IMR-90 (cell line): ENCODE data around the gene IGFBP7. TPM values are rescaled to one million over a fixed set of nuclear protein-coding genes. Genes with fewer than 3 reads are reported as not detected.

Source experiments
- ATAC-seq: fragments of 200-7000 bp; cut with Tn5 transposase; 2 replicates; pipeline ENCODE4 v1.9.1; 2020; ENCODE audit warnings: low read depth, mild to moderate bottlenecking, moderate library complexity
- BruUV-seq: library from RNA; stranded (reverse); fragments of 400-500 nt; replicated peaks from 2 replicates; lab custom pipeline; 2021; lab: Mats Ljungman, UMichigan
- CTCF ChIA-PET: fragments of 300-600 bp; formaldehyde crosslinking; extraction: SDS; loops from one replicate; lab custom pipeline; 2021; ENCODE audit warnings: antibody characterized with exemption; lab: Yijun Ruan, JAX
- POLR2A ChIA-PET: fragments of 300-600 bp; sonication (Branson Sonifier 250); formaldehyde crosslinking; loops from one replicate; lab custom pipeline; 2022; ENCODE audit warnings: antibody characterized with exemption; ENCODE audit not compliant: unreplicated experiment; lab: Charles Lee
- DNase-seq: peaks from one replicate; pipeline ENCODE4 v3.0.0; 2013
- H2AFZ ChIP-seq: replicated peaks from 2 replicates; pipeline ENCODE3; 2013; ENCODE audit warnings: low read length, mild to moderate bottlenecking; ENCODE audit not compliant: poor library complexity
- H2AK5ac ChIP-seq: 2 replicates; pipeline ENCODE4 v1.6.1; 2013; ENCODE audit warnings: low read depth, low read length, inconsistent platforms
- H2AK9ac ChIP-seq: replicated peaks from 2 replicates; pipeline ENCODE3; 2013; ENCODE audit warnings: mild to moderate bottlenecking, low read depth, low read length, moderate library complexity; ENCODE audit not compliant: poor library complexity
- H2BK120ac ChIP-seq: 2 replicates; pipeline ENCODE4 v1.6.1; 2013; ENCODE audit warnings: low read depth, low read length, inconsistent platforms
- H2BK15ac ChIP-seq: 3 replicates; pipeline ENCODE4 v1.6.1; 2013; ENCODE audit warnings: low read depth, low read length, inconsistent platforms
- H2BK20ac ChIP-seq: 2 replicates; pipeline ENCODE4 v1.6.1; 2013; ENCODE audit warnings: low read depth, mild to moderate bottlenecking, inconsistent platforms, low read length, moderate library complexity
- H2BK5ac ChIP-seq: 2 replicates; pipeline ENCODE4 v1.6.1; 2013; ENCODE audit warnings: mild to moderate bottlenecking, low read depth, low read length, inconsistent platforms; ENCODE audit not compliant: poor library complexity, severe bottlenecking
- H3K14ac ChIP-seq: replicated peaks from 2 replicates; pipeline ENCODE4 v1.6.1; 2013; ENCODE audit warnings: low read depth, low read length, inconsistent platforms
- H3K18ac ChIP-seq: 2 replicates; pipeline ENCODE4 v1.6.1; 2013; ENCODE audit warnings: low read depth, low read length, control low read depth
- H3K23ac ChIP-seq: 2 replicates; pipeline ENCODE4 v1.6.1; 2013; ENCODE audit warnings: low read depth, low read length, inconsistent platforms
- H3K27ac ChIP-seq: 2 replicates; pipeline ENCODE4 v1.5.1; 2013; ENCODE audit warnings: mild to moderate bottlenecking, control low read depth, low read length; ENCODE audit not compliant: insufficient read depth
- H3K27me3 ChIP-seq: 2 replicates; pipeline ENCODE4 v1.6.1; 2013; ENCODE audit warnings: low read length; ENCODE audit not compliant: control insufficient read depth, insufficient read depth
- H3K36me3 ChIP-seq: 2 replicates; pipeline ENCODE4 v1.6.1; 2013; ENCODE audit warnings: low read length, mixed read lengths; ENCODE audit not compliant: control insufficient read depth, insufficient read depth
- H3K4ac ChIP-seq: 2 replicates; pipeline ENCODE4 v1.6.1; 2013; ENCODE audit warnings: low read depth, low read length, inconsistent platforms
- H3K4me1 ChIP-seq: 2 replicates; pipeline ENCODE4 v1.6.1; 2013; ENCODE audit warnings: low read length, mixed read lengths; ENCODE audit not compliant: control insufficient read depth, insufficient read depth
- H3K4me2 ChIP-seq: 2 replicates; pipeline ENCODE4 v1.6.1; 2013; ENCODE audit warnings: low read depth, mild to moderate bottlenecking, control low read depth, low read length, moderate library complexity
- H3K4me3 ChIP-seq: 2 replicates; pipeline ENCODE4 v1.5.1; 2013; ENCODE audit warnings: low read depth, mild to moderate bottlenecking, control low read depth, low read length, moderate library complexity; ENCODE audit not compliant: insufficient read depth
- H3K56ac ChIP-seq: 2 replicates; pipeline ENCODE4 v1.6.1; 2013; ENCODE audit warnings: low read length, inconsistent platforms; ENCODE audit not compliant: insufficient read depth; ENCODE audit errors: extremely low read depth
- H3K79me1 ChIP-seq, 2 experiments: 2 replicates each; pipeline ENCODE4 v1.6.1; 2013; ENCODE audit warnings: low read length in 2 of 2, inconsistent platforms in 1 of 2, low read depth in 1 of 2
- H3K9ac ChIP-seq: 2 replicates; pipeline ENCODE4 v1.6.1; 2013; ENCODE audit warnings: low read depth, low read length, control low read depth
- H3K9me1 ChIP-seq: 2 replicates; pipeline ENCODE4 v1.6.1; 2013; ENCODE audit warnings: low read length, inconsistent platforms; ENCODE audit not compliant: insufficient read depth
- H3K9me3 ChIP-seq: 2 replicates; pipeline ENCODE4 v1.6.1; 2013; ENCODE audit warnings: low read length; ENCODE audit not compliant: control insufficient read depth, insufficient read depth
- H4K20me1 ChIP-seq: 2 replicates; pipeline ENCODE4 v1.6.1; 2013; ENCODE audit warnings: low read length, inconsistent platforms; ENCODE audit not compliant: insufficient read depth
- H4K5ac ChIP-seq: 2 replicates; pipeline ENCODE4 v1.6.1; 2013; ENCODE audit warnings: mild to moderate bottlenecking, low read depth, low read length, control low read depth
- H4K8ac ChIP-seq, 2 experiments: 2 replicates each; pipeline ENCODE4 v1.6.1; 2013; ENCODE audit warnings: low read depth in 2 of 2, low read length in 2 of 2, control low read depth in 1 of 2, inconsistent platforms in 1 of 2
- H4K91ac ChIP-seq: 2 replicates; pipeline ENCODE4 v1.6.1; 2013; ENCODE audit warnings: low read depth, low read length, inconsistent platforms; ENCODE audit not compliant: insufficient read depth
- BHLHE40 ChIP-seq: fragments of 150-350 bp; IDR thresholded peaks from 2 replicates; pipeline ENCODE4 v1.6.1; 2016; ENCODE audit warnings: mild to moderate bottlenecking, low read depth, low read length
- FOS ChIP-seq: fragments of 150-350 bp; IDR thresholded peaks from 2 replicates; pipeline ENCODE4 v1.6.1; 2016; ENCODE audit warnings: low read depth, low read length
- MAFK ChIP-seq: IDR thresholded peaks from 2 replicates; pipeline ENCODE4 v1.6.1; 2012; ENCODE audit warnings: low read depth, low read length, improper control_type of control experiment
- MAZ ChIP-seq: IDR thresholded peaks from 2 replicates; pipeline ENCODE4 v1.6.1; 2012; ENCODE audit warnings: low read depth, mild to moderate bottlenecking, low read length, improper control_type of control experiment, moderate library complexity, borderline replicate concordance
- MXI1 ChIP-seq: IDR thresholded peaks from 2 replicates; pipeline ENCODE4 v1.6.1; 2012; ENCODE audit warnings: low read depth, mild to moderate bottlenecking, low read length, moderate library complexity, borderline replicate concordance
- NFE2L2 ChIP-seq: fragments of 150-350 bp; IDR thresholded peaks from 2 replicates; pipeline ENCODE4 v1.6.1; 2016; ENCODE audit warnings: low read depth, mild to moderate bottlenecking, low read length
- POLR2A ChIP-seq: IDR thresholded peaks from 2 replicates; pipeline ENCODE4 v1.6.1; 2012; ENCODE audit warnings: mild to moderate bottlenecking, low read depth, low read length
- RAD21 ChIP-seq: IDR thresholded peaks from 2 replicates; pipeline ENCODE4 v1.6.1; 2012; ENCODE audit warnings: low read length, improper control_type of control experiment
- SMC3 ChIP-seq: fragments of 150-350 bp; IDR thresholded peaks from 2 replicates; pipeline ENCODE4 v1.6.1; 2016; ENCODE audit warnings: low read depth, mild to moderate bottlenecking, antibody characterized with exemption, low read length, moderate library complexity
- WGBS, 2 experiments: methylation state at CpG; one replicate each; pipeline versions ENCODE4 v1.1.5 to v1.1.7; 2013; ENCODE audit warnings: missing lambda C conversion rate in 2 of 2; ENCODE audit not compliant: insufficient read length in 1 of 2; ENCODE audit errors: extremely low coverage in 2 of 2; 5-methylcytosine and 5-hydroxymethylcytosine counted together
- dilution Hi-C: fragments of 300-500 bp; cut with HindIII; formaldehyde crosslinking; loops from one replicate; pipeline ENCODE4 v1.14.3; 2018; ENCODE audit warnings: low sequenced_read_pairs; ENCODE audit not compliant: unreplicated experiment
- in situ Hi-C: fragments of 300-500 bp; cut with MboI; formaldehyde crosslinking; loops from 3 replicates; pipeline ENCODE4 v1.14.3; 2019; ENCODE audit warnings: low sequenced_read_pairs, inconsistent platforms, mixed read lengths
- intact Hi-C: fragments of 100-400 bp; cut with micrococcal nuclease; formaldehyde crosslinking; loops from 2 replicates; pipeline ENCODE4 v1.10.0; 2022
- polyA plus RNA-seq, 3 experiments: library from polyadenylated mRNA; depleted of rRNA; stranded (reverse); fragments of >200 nt; gene quantifications; 2 replicates each; pipeline ENCODE4 v1.2.3, GENCODE V29; 2012; ENCODE audit warnings: low replicate concordance in 1 of 3
- total RNA-seq: library from RNA; depleted of rRNA; stranded (reverse); fragments of >200 nt; gene quantifications from 2 replicates; pipeline ENCODE4 v1.2.3, GENCODE V29; 2012
- TF ChIP-seq, protein P1 (sequence below): conservative IDR thresholded peaks from 2 replicates; pipeline ENCODE4 v1.5.1; 2012; ENCODE audit warnings: mild to moderate bottlenecking, low read depth, low read length, improper control_type of control experiment
- TF ChIP-seq, protein P2 (sequence below): fragments of 150-350 bp; IDR thresholded peaks from 2 replicates; pipeline ENCODE4 v1.6.1; 2016; ENCODE audit warnings: low read depth, mild to moderate bottlenecking, low read length, moderate library complexity, borderline replicate concordance
- TF ChIP-seq, protein P3 (sequence below): fragments of 150-350 bp; IDR thresholded peaks from 2 replicates; pipeline ENCODE4 v1.6.1; 2017; ENCODE audit warnings: mild to moderate bottlenecking, antibody characterized with exemption, low read length, low read depth

Gene IGFBP7
- total and polyA plus RNA-seq, 2 of the 4 experiments (the other 2 are of a cell fraction), result 33.2 to 267 TPM

DNA sequence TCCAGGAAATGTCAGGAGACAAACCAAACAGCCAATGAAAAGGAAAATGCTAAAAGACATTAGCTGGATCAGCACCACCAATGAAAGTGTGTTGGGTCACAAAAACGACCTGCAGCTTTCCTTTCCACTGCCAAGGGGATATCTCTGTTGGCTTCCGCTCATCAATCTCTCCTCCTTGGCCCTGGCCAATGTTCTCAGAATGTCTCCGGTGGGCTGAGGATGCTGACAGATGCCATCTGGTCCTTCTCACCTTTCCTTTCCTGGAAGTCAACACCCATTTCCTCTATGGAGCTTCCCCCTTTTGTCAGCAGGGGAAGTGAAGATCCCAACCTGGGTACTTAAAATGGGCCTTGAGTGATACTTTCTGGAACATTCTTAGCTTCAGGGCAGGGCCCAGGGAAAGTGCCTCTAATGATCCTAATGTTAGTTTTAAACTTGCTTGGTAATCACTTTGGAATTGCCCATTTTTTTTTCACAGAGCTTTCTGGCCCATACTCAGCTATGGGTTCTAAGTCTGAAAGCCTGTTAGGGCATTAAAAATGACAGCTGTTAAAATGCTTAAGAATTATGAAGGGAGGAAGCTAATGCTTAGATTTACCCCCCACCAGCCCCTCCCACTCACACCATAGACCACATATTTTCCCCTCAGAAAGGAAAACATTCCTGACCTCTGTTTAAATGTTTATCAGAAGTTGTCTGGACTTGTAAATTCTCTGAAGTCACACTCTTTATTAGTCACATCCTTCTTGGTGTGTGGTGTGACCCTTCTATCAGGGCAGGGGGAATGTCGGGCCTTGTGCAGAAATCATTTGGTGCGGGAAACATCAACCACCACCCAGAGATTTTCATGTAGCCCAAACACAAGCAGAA is 29.2 kb downstream of the IGFBP7 start:
- peak; percentile 83 for ATAC-seq
- Histone ChIP-seq H3K36me3 (no peaks in the 10 kb centered on the region; the same call in 1 of the 2 replicates), H3K9ac (peak overlapping the region; percentile 32), H4K20me1 (no peaks in the 10 kb centered on the region), H2BK5ac (peak overlapping the region; percentile 94), H3K14ac (peak overlapping the region; percentile 93), H3K4ac (peak overlapping the region; percentile 99), H4K5ac (peak overlapping the region; percentile 92), H3K27ac (peak overlapping the region; percentile 91), H2BK15ac (peak overlapping the region; percentile 89; the same call in 2 of the 3 replicates), H2BK20ac (peak overlapping the region; percentile 99), H2AK5ac (peak overlapping the region; percentile 98), H2AK9ac (peak overlapping the region; percentile 11), H3K18ac (peak overlapping the region; percentile 83), H3K23ac (peak overlapping the region; percentile 98), H2BK120ac (peak overlapping the region; percentile 99), H4K91ac (peak overlapping the region; percentile 98), H3K9me1 (peaks cover 20% of the 10 kb centered on the region), H3K56ac (peak overlapping the region; percentile 88), H3K4me2 (peak overlapping the region; percentile 65), H3K4me3 (no peak overlapping the region), H3K79me1 (peaks cover 34 to 61% of the 10 kb centered on the region in 2 experiments), H2AFZ (peak overlapping the region; percentile 38), H3K27me3 (no peaks in the 10 kb centered on the region), H3K9me3 (no peaks in the 10 kb centered on the region), H3K4me1 (peaks cover 23% of the 10 kb centered on the region), H4K8ac (peak overlapping the region; percentile 85 to 95)
- no TSS peak for BruUV-seq
- in situ Hi-C loops (no loop called here), intact Hi-C loops (loop anchor here (1.0 to 2.0 kb wide), 3 partner anchors 16 to 29 kb away; partner anchors contain the start of gene IGFBP7), dilution Hi-C loops (no loop called here)
- WGBS, 2 experiments, result 70% methylated on average over 2 of the region's 5 CpGs; no CpG with 5 or more reads in 1 of the 2 experiments
- ChIA-PET POLR2A (interaction anchor here (0.7 to 1.6 kb wide), 4 partner anchors 16 to 37 kb away, joined by 3 to 5 read pairs (median 4); no protein-coding TSS in a partner anchor), CTCF (interaction anchor here (0.8 to 1.1 kb wide), 2 partner anchors 43 to 123 kb away, joined by 3 read pairs; no protein-coding TSS in a partner anchor)
- peak; percentile 82 for TF ChIP-seq MAZ
- no peak for TF ChIP-seq SMC3
- TF ChIP-seq, protein P1, sequence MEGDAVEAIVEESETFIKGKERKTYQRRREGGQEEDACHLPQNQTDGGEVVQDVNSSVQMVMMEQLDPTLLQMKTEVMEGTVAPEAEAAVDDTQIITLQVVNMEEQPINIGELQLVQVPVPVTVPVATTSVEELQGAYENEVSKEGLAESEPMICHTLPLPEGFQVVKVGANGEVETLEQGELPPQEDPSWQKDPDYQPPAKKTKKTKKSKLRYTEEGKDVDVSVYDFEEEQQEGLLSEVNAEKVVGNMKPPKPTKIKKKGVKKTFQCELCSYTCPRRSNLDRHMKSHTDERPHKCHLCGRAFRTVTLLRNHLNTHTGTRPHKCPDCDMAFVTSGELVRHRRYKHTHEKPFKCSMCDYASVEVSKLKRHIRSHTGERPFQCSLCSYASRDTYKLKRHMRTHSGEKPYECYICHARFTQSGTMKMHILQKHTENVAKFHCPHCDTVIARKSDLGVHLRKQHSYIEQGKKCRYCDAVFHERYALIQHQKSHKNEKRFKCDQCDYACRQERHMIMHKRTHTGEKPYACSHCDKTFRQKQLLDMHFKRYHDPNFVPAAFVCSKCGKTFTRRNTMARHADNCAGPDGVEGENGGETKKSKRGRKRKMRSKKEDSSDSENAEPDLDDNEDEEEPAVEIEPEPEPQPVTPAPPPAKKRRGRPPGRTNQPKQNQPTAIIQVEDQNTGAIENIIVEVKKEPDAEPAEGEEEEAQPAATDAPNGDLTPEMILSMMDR, result no peak
- peak; percentile 40 for TF ChIP-seq MAFK
- TF ChIP-seq BHLHE40, result peak; percentile 82
- 0 out of 2 replicates have a peak, but pooled peaks have one; percentile 31 for TF ChIP-seq NFE2L2
- TF ChIP-seq, protein P2, sequence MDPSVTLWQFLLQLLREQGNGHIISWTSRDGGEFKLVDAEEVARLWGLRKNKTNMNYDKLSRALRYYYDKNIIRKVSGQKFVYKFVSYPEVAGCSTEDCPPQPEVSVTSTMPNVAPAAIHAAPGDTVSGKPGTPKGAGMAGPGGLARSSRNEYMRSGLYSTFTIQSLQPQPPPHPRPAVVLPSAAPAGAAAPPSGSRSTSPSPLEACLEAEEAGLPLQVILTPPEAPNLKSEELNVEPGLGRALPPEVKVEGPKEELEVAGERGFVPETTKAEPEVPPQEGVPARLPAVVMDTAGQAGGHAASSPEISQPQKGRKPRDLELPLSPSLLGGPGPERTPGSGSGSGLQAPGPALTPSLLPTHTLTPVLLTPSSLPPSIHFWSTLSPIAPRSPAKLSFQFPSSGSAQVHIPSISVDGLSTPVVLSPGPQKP, result no peak
- peak; percentile 76; the same call in 1 of the 2 replicates for TF ChIP-seq FOS
- TF ChIP-seq, protein P3, sequence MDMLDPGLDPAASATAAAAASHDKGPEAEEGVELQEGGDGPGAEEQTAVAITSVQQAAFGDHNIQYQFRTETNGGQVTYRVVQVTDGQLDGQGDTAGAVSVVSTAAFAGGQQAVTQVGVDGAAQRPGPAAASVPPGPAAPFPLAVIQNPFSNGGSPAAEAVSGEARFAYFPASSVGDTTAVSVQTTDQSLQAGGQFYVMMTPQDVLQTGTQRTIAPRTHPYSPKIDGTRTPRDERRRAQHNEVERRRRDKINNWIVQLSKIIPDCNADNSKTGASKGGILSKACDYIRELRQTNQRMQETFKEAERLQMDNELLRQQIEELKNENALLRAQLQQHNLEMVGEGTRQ, result no peak
- TF ChIP-seq RAD21, result 0 out of 2 replicates have a peak, but pooled peaks have one; percentile 25
- TF ChIP-seq POLR2A, result no peak
- TF ChIP-seq MXI1, result no peak
- DNase-seq, result peak; percentile 98
